Left renal pelvis (tissue), 4 donors: Measurements from ENCODE around the gene ADRM1. TPM values are rescaled to one million over a fixed set of nuclear protein-coding genes. Genes with fewer than 3 reads are reported as not detected.

Experiments
- DNase-seq, 4 donors: peaks; one replicate each; pipeline ENCODE4 v3.0.0-alpha.2; 2013; ENCODE audit warnings: low read depth in 4 of 4, low spot score in 3 of 4
- polyA plus RNA-seq, 4 donors: library from polyadenylated mRNA; unstranded; fragments of 120-200 nt; gene quantifications; one replicate each; pipeline ENCODE4 v1.2.1, GENCODE V29; 2013; ENCODE audit not compliant: insufficient read length in 4 of 4

ADRM1 gene
- polyA plus RNA-seq, 4 donors = 38.6 to 62.8 (median 43.8) TPM

- no peak for DNase-seq
Measured at GRCh38 chr20:62322492-62323041, 19.8 kb downstream of the ADRM1 start.

- no peak for DNase-seq
Measured at GRCh38 chr20:62323146-62323979, 20.6 kb downstream of the ADRM1 start.

GRCh38 chr20:62323980-62324906, 21.4 kb downstream of the ADRM1 start:
- no peak for DNase-seq

GRCh38 chr20:62325172-62325905, 22.5 kb downstream of the ADRM1 start:
- no peak for DNase-seq

GRCh38 chr20:62326559-62326958, 23.8 kb downstream of the ADRM1 start:
- DNase-seq = no peak

- no peak for DNase-seq
Measured at GRCh38 chr20:62326959-62327725, 24.3 kb downstream of the ADRM1 start.

- no peak for DNase-seq
Measured at GRCh38 chr20:62327726-62328495, 25.1 kb downstream of the ADRM1 start.

GRCh38 chr20:62328684-62329388, 26.0 kb downstream of the ADRM1 start:
- no peak for DNase-seq

- no peak for DNase-seq
Measured at GRCh38 chr20:62329389-62330377, 26.9 kb downstream of the ADRM1 start.

- no peak for DNase-seq
Measured at GRCh38 chr20:62330576-62331317, 27.9 kb downstream of the ADRM1 start.

GRCh38 chr20:62331347-62331746, 28.6 kb downstream of the ADRM1 start:
- no peak for DNase-seq

- no peak for DNase-seq
Measured at GRCh38 chr20:62332421-62332820, 29.6 kb downstream of the ADRM1 start.

- no peak for DNase-seq
Measured at GRCh38 chr20:62332989-62333819, 30.4 kb downstream of the ADRM1 start.

- DNase-seq = no peak
Measured at GRCh38 chr20:62333820-62334595, 31.2 kb downstream of the ADRM1 start.

- no peak for DNase-seq
Measured at GRCh38 chr20:62334881-62335280, 32.1 kb downstream of the ADRM1 start.
